Measurements from ENCODE around the gene CABLES1. TPM values are rescaled to one million over a fixed set of nuclear protein-coding genes. Genes with fewer than 3 reads are reported as not detected.

The CABLES1 gene
- total RNA-seq, 6 experiments from 2014 or later: 7.4 to 21.5 (median 11.3) TPM

DNA sequence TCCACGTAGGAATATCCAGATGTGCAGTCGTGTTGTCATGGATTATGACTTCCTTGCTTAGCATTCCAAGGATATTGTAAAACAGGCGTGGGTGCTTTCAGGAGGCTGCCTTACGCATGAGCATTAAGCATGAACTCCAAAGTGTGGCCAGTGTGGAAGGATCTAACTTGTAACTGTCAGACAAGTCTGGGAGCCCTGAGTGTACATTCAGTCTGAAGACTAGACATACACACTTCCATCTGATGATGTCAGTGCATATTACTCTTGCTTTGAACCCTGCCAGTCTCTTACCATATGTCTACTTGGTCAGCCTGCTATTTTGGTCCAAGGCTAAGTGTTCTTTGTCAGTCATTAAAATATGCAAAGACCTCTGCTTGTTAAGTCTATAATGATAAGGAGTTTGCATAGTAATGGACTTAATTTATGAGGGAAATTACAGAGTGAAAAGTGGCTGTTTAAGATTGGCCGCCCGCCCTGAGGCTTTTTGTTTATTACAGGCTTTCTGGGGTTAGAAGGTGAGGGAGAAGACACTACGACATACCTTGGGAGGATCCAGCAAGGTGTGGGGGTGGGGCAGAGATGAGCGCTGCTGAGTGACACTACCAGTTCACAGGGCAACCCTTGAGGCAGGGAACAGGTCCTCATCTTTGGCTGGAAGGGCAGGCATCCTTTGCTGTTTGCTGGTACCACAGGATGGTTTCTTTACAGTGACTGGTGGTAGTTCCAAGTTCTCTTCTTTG lies 48.3 kb downstream of the CABLES1 start:
- Histone ChIP-seq H3K27me3 (no peaks in the 10 kb centered on the region), H3K4me1 (peaks cover 0 to 14% (median 6%) of the 10 kb centered on the region in 4 donors), H3K27ac (no peak overlapping the region), H3K9me3 (no peaks in the 10 kb centered on the region), H3K4me3 (no peak overlapping the region), H3K36me3 (no peaks in the 10 kb centered on the region)
- ATAC-seq (peak in 1 of 4 donors; percentile 5), DNase-seq (no peak)
- intact Hi-C loops (cut with DNase I): no loop called here
- WGBS (ENCODE audit: insufficient coverage, low coverage, low lambda C conversion rate, missing lambda C conversion rate): 85% methylated on average over 5 of the region's 8 CpGs
- TF ChIP-seq, protein P1, sequence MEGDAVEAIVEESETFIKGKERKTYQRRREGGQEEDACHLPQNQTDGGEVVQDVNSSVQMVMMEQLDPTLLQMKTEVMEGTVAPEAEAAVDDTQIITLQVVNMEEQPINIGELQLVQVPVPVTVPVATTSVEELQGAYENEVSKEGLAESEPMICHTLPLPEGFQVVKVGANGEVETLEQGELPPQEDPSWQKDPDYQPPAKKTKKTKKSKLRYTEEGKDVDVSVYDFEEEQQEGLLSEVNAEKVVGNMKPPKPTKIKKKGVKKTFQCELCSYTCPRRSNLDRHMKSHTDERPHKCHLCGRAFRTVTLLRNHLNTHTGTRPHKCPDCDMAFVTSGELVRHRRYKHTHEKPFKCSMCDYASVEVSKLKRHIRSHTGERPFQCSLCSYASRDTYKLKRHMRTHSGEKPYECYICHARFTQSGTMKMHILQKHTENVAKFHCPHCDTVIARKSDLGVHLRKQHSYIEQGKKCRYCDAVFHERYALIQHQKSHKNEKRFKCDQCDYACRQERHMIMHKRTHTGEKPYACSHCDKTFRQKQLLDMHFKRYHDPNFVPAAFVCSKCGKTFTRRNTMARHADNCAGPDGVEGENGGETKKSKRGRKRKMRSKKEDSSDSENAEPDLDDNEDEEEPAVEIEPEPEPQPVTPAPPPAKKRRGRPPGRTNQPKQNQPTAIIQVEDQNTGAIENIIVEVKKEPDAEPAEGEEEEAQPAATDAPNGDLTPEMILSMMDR (IDR thresholded peaks at IDR 0.05): no peak
- no peak for TF ChIP-seq POLR2A (IDR thresholded peaks at IDR 0.05)

DNA sequence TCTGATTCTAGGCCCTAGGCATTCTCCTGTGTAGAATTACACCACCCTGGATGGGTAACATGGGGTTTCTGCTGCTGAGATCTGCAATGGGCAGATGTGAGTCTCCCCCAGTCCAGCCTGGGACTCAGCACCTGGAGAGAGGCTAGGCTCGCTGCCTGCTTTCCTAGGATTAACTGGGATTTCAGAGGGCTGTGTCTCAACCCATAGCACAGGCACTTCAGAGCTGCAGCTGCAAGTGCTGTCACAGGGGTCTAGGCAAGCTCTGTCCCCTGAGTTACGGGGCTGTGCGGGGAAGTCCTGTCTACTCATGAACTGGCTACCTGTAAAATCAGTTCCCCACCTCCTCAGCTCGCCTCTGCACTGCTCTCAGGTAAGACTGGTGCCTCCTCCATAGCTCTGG lies 51.5 kb downstream of the CABLES1 start:
- H3K27me3 ChIP-seq: no peaks in the 10 kb centered on the region
- peaks cover 0 to 16% (median 7%) of the 10 kb centered on the region in 4 donors for H3K4me1 ChIP-seq
- H3K27ac ChIP-seq: no peak overlapping the region
- intact Hi-C loops (cut with DNase I): loop anchor here in 1 of 2 donors (5.0 kb wide), 1 partner anchor 49 kb away; the partner anchor contains the start of gene CABLES1
- ATAC-seq: no peak
- H3K4me3 ChIP-seq: no peak overlapping the region
- no peaks in the 10 kb centered on the region for H3K36me3 ChIP-seq
- no peak for DNase-seq
- 100% methylated on average over 1 of the region's 4 CpGs for WGBS (ENCODE audit: insufficient coverage, low coverage, low lambda C conversion rate, missing lambda C conversion rate)
- H3K9me3 ChIP-seq: no peaks in the 10 kb centered on the region
- TF ChIP-seq POLR2A (IDR thresholded peaks at IDR 0.05): no peak
- TF ChIP-seq, protein P1 (IDR thresholded peaks at IDR 0.05): no peak

DNA sequence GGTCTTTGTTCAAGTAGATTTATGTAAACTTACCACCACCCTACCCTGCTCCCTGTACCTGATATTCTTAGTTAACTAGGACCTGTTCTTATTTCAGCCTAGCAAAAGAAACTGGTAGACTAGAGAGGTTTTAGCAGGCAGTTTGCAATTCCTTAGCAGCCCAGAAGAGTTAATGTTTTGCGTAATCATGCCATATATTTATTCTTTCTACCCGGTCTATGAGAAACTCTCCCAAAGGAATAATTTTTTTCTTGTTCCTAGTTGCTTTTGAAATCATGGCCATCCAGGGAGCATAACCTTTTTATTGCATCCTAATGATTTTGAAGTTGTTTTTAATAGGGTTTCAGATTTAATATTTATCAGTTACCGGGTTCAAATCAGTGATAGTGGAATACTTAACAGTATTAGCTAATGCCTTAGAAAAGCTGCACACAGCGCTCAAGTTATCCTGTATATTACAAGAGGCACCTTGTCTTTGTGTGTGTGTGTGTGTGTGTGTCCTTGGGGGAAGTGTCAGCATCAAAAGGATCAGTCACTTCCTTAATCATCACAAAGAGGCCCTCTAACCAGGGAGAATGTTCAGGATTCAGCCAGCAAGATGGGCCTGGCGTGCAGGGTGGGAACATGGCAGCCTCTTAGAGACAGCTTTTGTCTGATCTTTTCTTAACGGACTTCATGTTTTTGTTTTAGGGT lies 52.9 kb downstream of the CABLES1 start:
- ATAC-seq (no peak), DNase-seq (no peak)
- Histone ChIP-seq H3K27ac (no peak overlapping the region), H3K27me3 (no peaks in the 10 kb centered on the region), H3K4me1 (peaks cover 0 to 29% (median 8%) of the 10 kb centered on the region in 4 donors), H3K4me3 (no peak overlapping the region), H3K36me3 (no peaks in the 10 kb centered on the region), H3K9me3 (no peaks in the 10 kb centered on the region)
- intact Hi-C loops (cut with DNase I): loop anchor here in 1 of 2 donors (5.0 kb wide), 1 partner anchor 51 kb away; the partner anchor contains the start of gene CABLES1
- 74% methylated on average over 5 of the region's 6 CpGs for WGBS (ENCODE audit: insufficient coverage, low coverage, low lambda C conversion rate, missing lambda C conversion rate)
- no peak for TF ChIP-seq POLR2A (IDR thresholded peaks at IDR 0.05)
- TF ChIP-seq, protein P1 (IDR thresholded peaks at IDR 0.05): no peak

DNA sequence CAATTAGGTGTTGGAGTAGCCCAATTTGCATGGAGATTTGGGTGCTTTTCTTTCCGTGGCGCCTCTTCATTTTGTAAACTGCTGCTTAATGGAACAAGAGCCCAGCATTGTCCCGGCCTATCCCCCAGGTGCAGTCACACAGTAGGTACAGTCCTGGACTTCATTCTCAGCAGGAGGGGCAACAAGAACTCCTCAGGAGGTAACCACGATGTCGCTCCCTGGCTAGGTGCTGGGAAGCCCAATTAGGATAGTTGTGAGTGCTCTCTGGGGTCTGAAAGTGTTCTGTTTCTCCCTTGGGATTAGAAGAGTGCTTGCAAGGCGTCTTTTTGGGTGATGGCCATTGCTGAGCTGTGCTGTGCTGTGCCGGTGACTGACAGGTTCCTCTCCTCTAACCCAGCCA lies 53.8 kb downstream of the CABLES1 start:
- peaks cover 0 to 37% (median 10%) of the 10 kb centered on the region in 4 donors for H3K4me1 ChIP-seq
- peak overlapping the region in 2 of 3 donors; percentile 75 to 77 for H3K27ac ChIP-seq
- ATAC-seq (no peak), DNase-seq (no peak)
- no peaks in the 10 kb centered on the region for H3K9me3 ChIP-seq
- no peaks in the 10 kb centered on the region for H3K36me3 ChIP-seq
- H3K4me3 ChIP-seq: no peak overlapping the region
- no peaks in the 10 kb centered on the region for H3K27me3 ChIP-seq
- intact Hi-C loops (cut with DNase I): loop anchor here in 1 of 2 donors (5.0 kb wide), 1 partner anchor 52 kb away; the partner anchor contains the start of gene CABLES1
- no peak for TF ChIP-seq POLR2A (IDR thresholded peaks at IDR 0.05)
- TF ChIP-seq, protein P1 (IDR thresholded peaks at IDR 0.05): no peak
- 100% methylated on average over 2 of the region's 7 CpGs for WGBS (ENCODE audit: insufficient coverage, low coverage, low lambda C conversion rate, missing lambda C conversion rate)
